ENCODE measurements around the gene RPS2.

RPS2 gene

GRCh38 chr16:1926271-1926670 is 38.4 kb downstream of the RPS2 start:
- no peaks in the 10 kb centered on the region for H3K79me2 ChIP-seq (ENCODE audit: low read length)
- H3K27ac ChIP-seq (ENCODE audit: low read length), result no peak overlapping the region
- no peak overlapping the region for H3K9ac ChIP-seq (ENCODE audit: low read length)
- no peak overlapping the region for H2AFZ ChIP-seq (ENCODE audit: low read depth, low read length)
- TF ChIP-seq, protein P1, sequence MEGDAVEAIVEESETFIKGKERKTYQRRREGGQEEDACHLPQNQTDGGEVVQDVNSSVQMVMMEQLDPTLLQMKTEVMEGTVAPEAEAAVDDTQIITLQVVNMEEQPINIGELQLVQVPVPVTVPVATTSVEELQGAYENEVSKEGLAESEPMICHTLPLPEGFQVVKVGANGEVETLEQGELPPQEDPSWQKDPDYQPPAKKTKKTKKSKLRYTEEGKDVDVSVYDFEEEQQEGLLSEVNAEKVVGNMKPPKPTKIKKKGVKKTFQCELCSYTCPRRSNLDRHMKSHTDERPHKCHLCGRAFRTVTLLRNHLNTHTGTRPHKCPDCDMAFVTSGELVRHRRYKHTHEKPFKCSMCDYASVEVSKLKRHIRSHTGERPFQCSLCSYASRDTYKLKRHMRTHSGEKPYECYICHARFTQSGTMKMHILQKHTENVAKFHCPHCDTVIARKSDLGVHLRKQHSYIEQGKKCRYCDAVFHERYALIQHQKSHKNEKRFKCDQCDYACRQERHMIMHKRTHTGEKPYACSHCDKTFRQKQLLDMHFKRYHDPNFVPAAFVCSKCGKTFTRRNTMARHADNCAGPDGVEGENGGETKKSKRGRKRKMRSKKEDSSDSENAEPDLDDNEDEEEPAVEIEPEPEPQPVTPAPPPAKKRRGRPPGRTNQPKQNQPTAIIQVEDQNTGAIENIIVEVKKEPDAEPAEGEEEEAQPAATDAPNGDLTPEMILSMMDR (IDR thresholded peaks at IDR 0.05; ENCODE audit: low read depth, low read length), result no peak
- TF ChIP-seq EZH2phosphoT487 (IDR thresholded peaks at IDR 0.05; ENCODE audit: low read depth), result no peak
- H3K4me3 ChIP-seq (ENCODE audit: low read length), result no peak overlapping the region
- no peaks in the 10 kb centered on the region for H3K9me3 ChIP-seq (ENCODE audit: insufficient read depth, low read length)
- H3K36me3 ChIP-seq (replicated peaks; ENCODE audit: low read depth, low read length), result no peaks in the 10 kb centered on the region
- peaks cover 8% of the 10 kb centered on the region; the same call in 1 of the 2 replicates for H3K4me1 ChIP-seq (ENCODE audit: low read length)
- peaks cover 6% of the 10 kb centered on the region; the same call in 1 of the 2 replicates for H3K27me3 ChIP-seq (ENCODE audit: low read depth, low read length)
- no peak overlapping the region for H3K4me2 ChIP-seq (ENCODE audit: low read length)
- no peaks in the 10 kb centered on the region for H4K20me1 ChIP-seq (ENCODE audit: insufficient read depth, low read length)

DNA sequence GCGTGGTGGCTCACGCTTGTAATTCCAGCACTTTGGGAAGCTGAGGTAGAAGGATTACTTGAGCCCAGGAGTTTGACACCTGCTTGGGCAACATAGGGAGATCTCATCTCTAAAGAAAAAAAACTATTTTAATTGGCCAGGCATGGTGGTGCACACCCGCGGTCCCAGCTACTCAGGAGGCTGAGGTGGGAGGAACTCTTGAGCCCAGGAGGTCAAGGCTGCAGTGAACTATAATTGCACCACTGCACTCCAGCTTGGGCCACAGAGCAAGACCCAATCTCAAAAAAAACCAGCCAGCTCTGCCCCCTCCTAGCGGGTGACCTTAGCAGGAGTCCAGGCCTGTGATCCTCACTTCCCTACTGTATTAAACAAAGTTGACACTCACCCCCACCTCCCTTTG is 40.5 kb downstream of the RPS2 start:
- no peaks in the 10 kb centered on the region for H3K9me3 ChIP-seq (ENCODE audit: insufficient read depth, low read length)
- H2AFZ ChIP-seq (ENCODE audit: low read depth, low read length), result no peak overlapping the region
- no peaks in the 10 kb centered on the region for H3K79me2 ChIP-seq (ENCODE audit: low read length)
- H3K9ac ChIP-seq (ENCODE audit: low read length), result no peak overlapping the region
- no peak overlapping the region for H3K4me3 ChIP-seq (ENCODE audit: low read length)
- H3K27me3 ChIP-seq (ENCODE audit: low read depth, low read length), result peaks cover 8% of the 10 kb centered on the region; the same call in 1 of the 2 replicates
- TF ChIP-seq, protein P1 (IDR thresholded peaks at IDR 0.05; ENCODE audit: low read depth, low read length), result no peak
- no peak for TF ChIP-seq EZH2phosphoT487 (IDR thresholded peaks at IDR 0.05; ENCODE audit: low read depth)
- H3K27ac ChIP-seq (ENCODE audit: low read length), result no peak overlapping the region
- H4K20me1 ChIP-seq (ENCODE audit: insufficient read depth, low read length), result no peaks in the 10 kb centered on the region
- H3K4me2 ChIP-seq (ENCODE audit: low read length), result no peak overlapping the region
- H3K4me1 ChIP-seq (ENCODE audit: low read length), result peaks cover 2% of the 10 kb centered on the region; the same call in 1 of the 2 replicates
- no peaks in the 10 kb centered on the region for H3K36me3 ChIP-seq (replicated peaks; ENCODE audit: low read depth, low read length)

GRCh38 chr16:1923299-1924034 is 41.2 kb downstream of the RPS2 start:
- Histone ChIP-seq H3K27ac (ENCODE audit: low read length) (no peak overlapping the region), H3K79me2 (ENCODE audit: low read length) (no peaks in the 10 kb centered on the region), H3K27me3 (ENCODE audit: low read depth, low read length) (peaks cover 8% of the 10 kb centered on the region; the same call in 1 of the 2 replicates), H3K9ac (ENCODE audit: low read length) (no peak overlapping the region), H4K20me1 (ENCODE audit: insufficient read depth, low read length) (no peaks in the 10 kb centered on the region), H3K4me3 (ENCODE audit: low read length) (no peak overlapping the region), H3K9me3 (ENCODE audit: insufficient read depth, low read length) (no peaks in the 10 kb centered on the region), H3K36me3 (replicated peaks; ENCODE audit: low read depth, low read length) (no peaks in the 10 kb centered on the region), H2AFZ (ENCODE audit: low read depth, low read length) (no peak overlapping the region), H3K4me2 (ENCODE audit: low read length) (no peak overlapping the region), H3K4me1 (ENCODE audit: low read length) (no peaks in the 10 kb centered on the region)
- TF ChIP-seq, protein P1 (IDR thresholded peaks at IDR 0.05; ENCODE audit: low read depth, low read length), result peak; percentile 12; the same call in 1 of the 2 replicates
- TF ChIP-seq EZH2phosphoT487 (IDR thresholded peaks at IDR 0.05; ENCODE audit: low read depth), result no peak

- Histone ChIP-seq H3K27me3 (ENCODE audit: low read depth, low read length) (peaks cover 8% of the 10 kb centered on the region; the same call in 1 of the 2 replicates), H3K27ac (ENCODE audit: low read length) (no peak overlapping the region), H3K4me2 (ENCODE audit: low read length) (no peak overlapping the region), H3K9me3 (ENCODE audit: insufficient read depth, low read length) (no peaks in the 10 kb centered on the region), H3K4me1 (ENCODE audit: low read length) (no peaks in the 10 kb centered on the region), H3K4me3 (ENCODE audit: low read length) (no peak overlapping the region), H3K79me2 (ENCODE audit: low read length) (no peaks in the 10 kb centered on the region), H4K20me1 (ENCODE audit: insufficient read depth, low read length) (no peaks in the 10 kb centered on the region), H3K36me3 (replicated peaks; ENCODE audit: low read depth, low read length) (no peaks in the 10 kb centered on the region), H3K9ac (ENCODE audit: low read length) (no peak overlapping the region), H2AFZ (ENCODE audit: low read depth, low read length) (no peak overlapping the region)
- no peak for TF ChIP-seq EZH2phosphoT487 (IDR thresholded peaks at IDR 0.05; ENCODE audit: low read depth)
- TF ChIP-seq, protein P1 (IDR thresholded peaks at IDR 0.05; ENCODE audit: low read depth, low read length), result no peak
Measured at GRCh38 chr16:1922357-1922756, 42.3 kb downstream of the RPS2 start.
